ENCODE data around the gene PRKCE. TPM values are rescaled to one million over a fixed set of nuclear protein-coding genes. Genes with fewer than 3 reads are reported as not detected.

Gene PRKCE
- total and polyA plus RNA-seq, 2 experiments from 2014 or later, result 9.6 to 11.9 TPM

GRCh38 chr2:45614330-45614729 lies 37.1 kb upstream of the PRKCE start:
- no peaks in the 10 kb centered on the region for H4K20me1 ChIP-seq (ENCODE audit: insufficient read depth, poor library complexity, severe bottlenecking)
- DNase-seq (ENCODE audit: low spot score), result no peak
- H3K36me3 ChIP-seq (replicated peaks; ENCODE audit: insufficient read depth, low read depth), result no peaks in the 10 kb centered on the region
- no peak overlapping the region for H3K27ac ChIP-seq
- no peaks in the 10 kb centered on the region for H3K9me2 ChIP-seq (replicated peaks; ENCODE audit: insufficient read depth)
- H3K27me3 ChIP-seq, result no peaks in the 10 kb centered on the region
- no peak for TF ChIP-seq CTCF (IDR thresholded peaks at IDR 0.05; ENCODE audit: poor library complexity)
- no peak for TF ChIP-seq EZH2 (IDR thresholded peaks at IDR 0.05; ENCODE audit: borderline replicate concordance)
- TF ChIP-seq EZH2phosphoT487 (IDR thresholded peaks at IDR 0.05; ENCODE audit: low read depth, severe bottlenecking, unreplicated experiment), result no peak
- H3K4me1 ChIP-seq (ENCODE audit: insufficient read depth), result no peaks in the 10 kb centered on the region
- H3K79me2 ChIP-seq, result peaks cover 7% of the 10 kb centered on the region
- no peaks in the 10 kb centered on the region for H3K9me3 ChIP-seq (ENCODE audit: low read depth)
- no peak overlapping the region for H2AFZ ChIP-seq
- H3K4me3 ChIP-seq, result no peak overlapping the region
- no peak overlapping the region for H3K4me2 ChIP-seq
- WGBS (ENCODE audit: low lambda C conversion rate, missing lambda C conversion rate), result 88% methylated on average over 1 of the region's 1 CpG

GRCh38 chr2:45614871-45615415 lies 36.5 kb upstream of the PRKCE start:
- no peaks in the 10 kb centered on the region for H3K9me2 ChIP-seq (replicated peaks; ENCODE audit: insufficient read depth)
- 83% methylated on average over 3 of the region's 3 CpGs for WGBS (ENCODE audit: low lambda C conversion rate, missing lambda C conversion rate)
- H3K9me3 ChIP-seq (ENCODE audit: low read depth), result no peaks in the 10 kb centered on the region
- no peaks in the 10 kb centered on the region for H3K4me1 ChIP-seq (ENCODE audit: insufficient read depth)
- no peaks in the 10 kb centered on the region for H4K20me1 ChIP-seq (ENCODE audit: insufficient read depth, poor library complexity, severe bottlenecking)
- H3K27me3 ChIP-seq, result no peaks in the 10 kb centered on the region
- no peak overlapping the region for H3K4me2 ChIP-seq
- no peaks in the 10 kb centered on the region for H3K36me3 ChIP-seq (replicated peaks; ENCODE audit: insufficient read depth, low read depth)
- no peak overlapping the region for H3K27ac ChIP-seq
- DNase-seq (ENCODE audit: low spot score), result no peak
- TF ChIP-seq EZH2phosphoT487 (IDR thresholded peaks at IDR 0.05; ENCODE audit: low read depth, severe bottlenecking, unreplicated experiment) (no peak), CTCF (IDR thresholded peaks at IDR 0.05; ENCODE audit: poor library complexity) (no peak), EZH2 (IDR thresholded peaks at IDR 0.05; ENCODE audit: borderline replicate concordance) (no peak)
- H3K79me2 ChIP-seq, result peaks cover 1% of the 10 kb centered on the region
- H3K4me3 ChIP-seq, result no peak overlapping the region
- no peak overlapping the region for H2AFZ ChIP-seq

- no peak overlapping the region for H3K4me3 ChIP-seq
- no peaks in the 10 kb centered on the region for H3K9me3 ChIP-seq (ENCODE audit: low read depth)
- H3K9me2 ChIP-seq (replicated peaks; ENCODE audit: insufficient read depth), result no peaks in the 10 kb centered on the region
- H2AFZ ChIP-seq, result no peak overlapping the region
- H3K27me3 ChIP-seq, result no peaks in the 10 kb centered on the region
- no peak overlapping the region for H3K27ac ChIP-seq
- WGBS (ENCODE audit: low lambda C conversion rate, missing lambda C conversion rate), result 47% methylated on average over 4 of the region's 4 CpGs
- no peak overlapping the region for H3K4me2 ChIP-seq
- TF ChIP-seq EZH2 (IDR thresholded peaks at IDR 0.05; ENCODE audit: borderline replicate concordance) (no peak), EZH2phosphoT487 (IDR thresholded peaks at IDR 0.05; ENCODE audit: low read depth, severe bottlenecking, unreplicated experiment) (no peak), CTCF (IDR thresholded peaks at IDR 0.05; ENCODE audit: poor library complexity) (no peak)
- no peak for DNase-seq (ENCODE audit: low spot score)
- H4K20me1 ChIP-seq (ENCODE audit: insufficient read depth, poor library complexity, severe bottlenecking), result no peaks in the 10 kb centered on the region
- no peaks in the 10 kb centered on the region for H3K4me1 ChIP-seq (ENCODE audit: insufficient read depth)
- no peaks in the 10 kb centered on the region for H3K79me2 ChIP-seq
- H3K36me3 ChIP-seq (replicated peaks; ENCODE audit: insufficient read depth, low read depth), result no peaks in the 10 kb centered on the region
Measured at GRCh38 chr2:45616658-45617411, 34.6 kb upstream of the PRKCE start.
